Measurements from ENCODE around the gene SYNPR. TPM values are rescaled to one million over a fixed set of nuclear protein-coding genes. Genes with fewer than 3 reads are reported as not detected.
"Not testable (repeated sequence)": the region's sequence is repeated elsewhere in the genome, so short reads cannot be mapped to it uniquely, and the experiment has no call there.

Gene SYNPR
- total RNA-seq = not detected

- DNase-seq (ENCODE audit: low spot score) = no peak
Measured at GRCh38 chr3:63278171-63279004, at the start of gene SYNPR. SYNPR (plus strand) TSS chr3:63278308.

GRCh38 chr3:63228677-63229076, 49.4 kb upstream of the SYNPR start:
- peak; percentile 21 for DNase-seq (ENCODE audit: low spot score)

GRCh38 chr3:63230146-63230545, 48.0 kb upstream of the SYNPR start:
- DNase-seq (ENCODE audit: low spot score) = no peak

DNA sequence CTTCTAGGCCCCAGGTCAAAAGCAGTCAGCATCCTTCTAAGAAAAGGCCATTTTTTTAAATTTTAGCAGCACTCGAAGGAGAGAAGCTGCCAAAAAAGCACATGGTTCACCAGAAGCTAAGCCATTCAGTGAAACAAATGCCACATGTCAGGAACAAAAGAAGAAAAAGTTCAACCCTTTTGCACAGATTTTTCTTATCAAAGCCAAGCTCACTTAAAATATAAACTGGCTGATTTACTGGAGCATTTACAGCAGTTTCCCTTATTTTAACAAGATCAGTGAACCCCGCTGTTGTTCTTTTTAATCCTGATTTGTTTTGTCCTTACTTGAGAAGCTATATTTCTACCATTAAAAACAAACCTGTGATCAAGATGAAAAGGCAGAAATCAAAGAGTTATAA, 46.5 kb upstream of the SYNPR start:
- no peak for DNase-seq (ENCODE audit: low spot score)

GRCh38 chr3:63232764-63233396, 45.2 kb upstream of the SYNPR start:
- no peak for DNase-seq (ENCODE audit: low spot score)

- DNase-seq (ENCODE audit: low spot score) = no peak
Measured at GRCh38 chr3:63240381-63240902, 37.7 kb upstream of the SYNPR start.

GRCh38 chr3:63242124-63242523, 36.0 kb upstream of the SYNPR start:
- DNase-seq (ENCODE audit: low spot score) = no peak

DNA sequence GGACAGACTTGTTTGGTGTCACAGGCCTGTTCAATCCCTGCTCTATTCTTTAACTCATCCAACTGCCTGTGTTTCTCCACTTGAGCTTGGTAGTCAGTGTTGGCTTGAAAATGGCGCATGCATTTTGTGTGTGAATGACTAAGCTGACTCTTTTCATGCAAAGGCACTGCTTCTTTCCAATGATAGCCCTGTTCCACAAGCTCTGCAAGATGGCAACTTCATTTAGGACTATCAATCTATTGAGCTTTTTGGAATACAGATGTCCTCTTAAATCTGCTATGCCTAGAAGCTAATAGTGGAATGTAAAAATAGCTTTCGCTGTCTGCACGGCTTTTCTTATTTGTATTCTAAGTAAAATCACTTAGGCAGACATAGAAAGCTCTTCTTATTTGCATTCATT, 33.6 kb upstream of the SYNPR start:
- no peak for DNase-seq (ENCODE audit: low spot score)

DNA sequence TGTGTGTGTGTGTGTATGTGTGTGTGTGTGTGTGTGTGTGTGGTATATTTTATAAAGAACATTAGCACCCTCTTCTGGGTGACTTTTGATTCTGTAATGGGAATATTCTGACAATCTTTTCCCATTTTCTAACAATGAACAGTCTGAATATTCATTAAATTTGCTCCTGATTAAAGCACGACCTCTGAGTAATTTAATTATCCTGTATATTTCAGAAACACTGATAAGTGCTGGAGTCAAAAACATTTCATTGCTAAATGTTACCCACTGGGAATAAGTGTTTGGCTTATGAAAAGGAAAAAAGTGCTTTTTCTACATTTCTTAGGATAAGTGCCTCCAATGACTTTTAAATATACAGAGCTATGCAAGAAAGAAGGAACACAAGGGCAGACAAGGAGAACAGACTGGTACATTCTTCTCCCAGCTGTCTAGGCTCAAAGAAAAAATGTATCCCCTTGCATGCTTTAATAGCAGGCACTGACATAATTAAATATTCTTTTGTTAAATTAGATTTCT, 32.3 kb upstream of the SYNPR start:
- DNase-seq (ENCODE audit: low spot score) = no peak

DNA sequence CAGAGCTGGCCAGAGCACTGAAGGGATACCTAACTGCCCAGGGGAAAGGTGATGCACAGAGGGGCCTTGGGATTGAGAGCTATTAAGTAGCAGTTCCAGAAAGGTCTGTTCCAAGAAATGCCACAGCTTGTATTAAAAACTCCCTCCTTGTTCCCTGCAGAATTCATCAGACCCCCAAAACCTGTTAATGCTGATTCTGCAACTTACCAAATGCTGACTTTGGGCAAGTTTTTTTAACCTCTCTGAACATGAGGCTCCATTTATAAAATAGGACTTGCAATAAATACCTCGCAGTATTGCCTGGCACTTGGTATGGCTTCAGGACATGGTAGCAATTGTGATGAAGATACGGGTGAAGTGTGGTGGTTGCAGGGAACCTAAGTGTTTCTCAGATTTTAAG, 30.1 kb upstream of the SYNPR start:
- DNase-seq (ENCODE audit: low spot score) = no peak

DNA sequence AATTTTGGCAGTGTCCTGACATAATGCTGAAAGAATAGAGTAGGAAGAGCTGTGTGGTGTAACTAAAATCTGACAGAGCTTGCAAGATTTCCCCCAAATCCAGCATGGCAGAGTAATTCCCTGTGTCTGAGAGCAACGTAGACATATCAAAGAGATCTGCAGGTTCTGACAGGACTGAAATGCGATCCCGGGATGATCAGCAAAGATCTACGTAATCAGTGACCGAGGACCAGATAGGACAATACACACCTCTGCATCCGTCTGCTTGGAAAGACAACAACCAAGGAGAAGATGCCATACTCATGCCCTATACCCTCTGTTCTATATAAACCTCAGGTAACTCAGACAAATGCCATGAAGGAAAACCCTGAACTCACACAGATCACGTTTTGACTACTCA, 26.6 kb upstream of the SYNPR start:
- DNase-seq (ENCODE audit: low spot score) = no peak

DNA sequence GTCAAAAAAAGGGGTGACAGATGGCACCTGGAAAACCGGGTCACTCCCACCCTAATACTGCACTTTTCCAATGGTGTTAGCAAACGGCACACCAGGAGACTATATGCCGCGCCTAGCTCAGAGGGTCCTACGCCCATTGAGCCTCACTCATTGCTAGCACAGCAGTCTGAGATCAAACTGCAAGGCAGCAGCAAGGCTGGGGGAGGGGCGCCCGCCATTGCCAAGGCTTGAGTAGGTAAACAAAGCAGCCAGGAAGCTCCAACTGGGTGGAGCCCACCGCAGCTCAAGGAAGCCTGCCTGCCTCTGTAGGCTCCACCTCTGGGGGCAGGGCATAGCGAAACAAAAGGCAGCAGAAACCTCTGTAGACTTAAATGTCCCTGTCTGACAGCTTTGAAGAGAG, 22.3 kb upstream of the SYNPR start:
- not testable (repeated sequence) for DNase-seq (ENCODE audit: low spot score)

- no peak for DNase-seq (ENCODE audit: low spot score)
Measured at GRCh38 chr3:63264716-63265115, 13.4 kb upstream of the SYNPR start.

DNA sequence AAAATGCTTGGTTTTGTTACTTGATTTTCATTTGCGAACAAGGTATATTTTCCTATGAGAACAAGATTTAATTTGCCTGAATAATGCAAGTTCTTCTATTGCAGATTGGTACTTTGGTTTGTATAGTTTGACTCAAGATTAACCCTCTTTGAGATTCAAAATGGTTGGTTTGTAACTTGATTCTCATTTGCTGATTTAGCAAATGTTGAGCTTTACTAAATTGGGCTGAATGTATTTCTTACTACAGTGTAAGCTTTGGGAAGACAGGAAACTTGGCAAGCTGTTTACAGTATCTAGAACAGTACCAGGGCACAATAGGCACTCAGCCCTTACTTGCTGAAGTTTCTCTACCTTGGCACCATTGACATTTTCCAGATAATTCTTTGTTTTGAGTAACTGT, 3.7 kb upstream of the SYNPR start:
- DNase-seq (ENCODE audit: low spot score) = no peak

- DNase-seq (ENCODE audit: low spot score) = no peak
Measured at GRCh38 chr3:63279005-63279841, 1.1 kb downstream of the SYNPR start.

GRCh38 chr3:63287610-63288009, 9.5 kb downstream of the SYNPR start:
- DNase-seq (ENCODE audit: low spot score) = no peak

GRCh38 chr3:63290686-63291085, 12.6 kb downstream of the SYNPR start:
- no peak for DNase-seq (ENCODE audit: low spot score)

- no peak for DNase-seq (ENCODE audit: low spot score)
Measured at GRCh38 chr3:63294332-63294731, 16.2 kb downstream of the SYNPR start.

- no peak for DNase-seq (ENCODE audit: low spot score)
Measured at GRCh38 chr3:63295356-63295755, 17.2 kb downstream of the SYNPR start.

- DNase-seq (ENCODE audit: low spot score) = no peak
Measured at GRCh38 chr3:63295806-63296205, 17.7 kb downstream of the SYNPR start.

DNA sequence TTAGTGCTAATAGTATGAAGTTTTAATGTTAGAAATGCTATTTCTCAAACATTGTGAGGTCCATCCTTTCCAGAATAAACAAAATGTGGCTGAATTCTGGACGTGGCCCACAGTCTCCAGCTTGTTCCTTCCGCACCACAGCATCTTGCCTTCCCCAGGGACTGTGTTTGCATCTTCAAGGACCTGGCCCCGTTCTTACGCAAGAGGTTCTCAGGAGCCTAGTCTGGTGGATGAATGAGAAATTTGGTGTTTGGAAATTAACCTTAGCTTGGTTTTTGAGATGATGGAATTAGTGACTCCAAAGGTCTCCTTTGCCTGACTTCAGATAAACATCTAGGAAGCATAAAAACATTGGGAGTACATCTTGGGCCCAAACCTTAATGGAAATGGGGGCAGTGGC, 18.1 kb downstream of the SYNPR start:
- DNase-seq (ENCODE audit: low spot score) = no peak

DNA sequence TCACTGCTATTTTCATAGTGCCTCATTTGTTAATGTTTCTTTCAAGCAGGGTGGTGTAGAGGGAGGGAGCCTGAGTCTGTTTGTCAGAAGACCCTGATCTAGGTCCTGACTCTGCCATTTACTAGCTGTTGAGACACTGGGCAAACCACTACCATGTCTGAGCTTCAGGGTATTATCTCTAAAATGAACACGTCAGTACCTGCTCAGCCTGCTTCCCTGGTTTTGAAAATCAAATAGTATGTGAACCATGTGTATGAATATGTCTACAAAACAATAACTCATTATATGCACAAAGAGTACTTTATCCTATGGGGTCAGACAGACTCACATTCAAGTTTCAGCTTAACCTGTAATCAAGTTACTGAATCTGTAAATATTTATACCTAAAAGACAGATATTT, 25.1 kb downstream of the SYNPR start:
- DNase-seq (ENCODE audit: low spot score) = no peak
